Epidermal melanocyte (primary cell): Measurements from ENCODE around the gene CCDC83.
"Not testable (repeated sequence)": the region's sequence is repeated elsewhere in the genome, so short reads cannot be mapped to it uniquely, and the experiment has no call there.

ENCODE experiments used
- DNase-seq: peaks from one replicate; pipeline ENCODE4 v3.0.0; 2011; ENCODE audit warnings: low spot score; ENCODE audit not compliant: insufficient read length

The CCDC83 gene

GRCh38 chr11:85886089-85887056 is 31.2 kb downstream of the CCDC83 start:
- DNase-seq: peak; percentile 38

- no peak for DNase-seq
Observed at GRCh38 chr11:85889108-85889507, 33.9 kb downstream of the CCDC83 start.

- DNase-seq: no peak
Observed at GRCh38 chr11:85889676-85890579, 34.7 kb downstream of the CCDC83 start.

GRCh38 chr11:85893395-85893794 is 38.2 kb downstream of the CCDC83 start:
- DNase-seq: no peak

GRCh38 chr11:85896876-85897275 is 41.7 kb downstream of the CCDC83 start:
- no peak for DNase-seq

- DNase-seq: no peak
Observed at GRCh38 chr11:85898456-85898855, 43.3 kb downstream of the CCDC83 start.

GRCh38 chr11:85902353-85902752 is 47.2 kb downstream of the CCDC83 start:
- no peak for DNase-seq

GRCh38 chr11:85903406-85903805 is 48.2 kb downstream of the CCDC83 start:
- no peak for DNase-seq

- no peak for DNase-seq
Observed at GRCh38 chr11:85903811-85904210, 48.6 kb downstream of the CCDC83 start.

- DNase-seq: no peak
Observed at GRCh38 chr11:85912414-85912813, 57.2 kb downstream of the CCDC83 start.

- no peak for DNase-seq
Observed at GRCh38 chr11:85913513-85913912, 58.3 kb downstream of the CCDC83 start.

GRCh38 chr11:85914425-85914824 is 59.2 kb downstream of the CCDC83 start:
- DNase-seq: no peak

GRCh38 chr11:85918910-85919794 is 64.0 kb downstream of the CCDC83 start:
- DNase-seq: no peak

- no peak for DNase-seq
Observed at GRCh38 chr11:85922367-85922766, 67.2 kb downstream of the CCDC83 start.

- no peak for DNase-seq
Observed at GRCh38 chr11:85923455-85923854, 68.3 kb downstream of the CCDC83 start.

GRCh38 chr11:85926653-85927214 is 71.6 kb downstream of the CCDC83 start:
- DNase-seq: not testable (repeated sequence)

GRCh38 chr11:85930879-85931366 is 75.7 kb downstream of the CCDC83 start:
- DNase-seq: no peak

GRCh38 chr11:85934596-85935169 is 79.5 kb downstream of the CCDC83 start:
- DNase-seq: no peak

GRCh38 chr11:85935751-85936150 is 80.6 kb downstream of the CCDC83 start:
- no peak for DNase-seq

- DNase-seq: no peak
Observed at GRCh38 chr11:85937835-85938234, 82.7 kb downstream of the CCDC83 start.
